GM23248 (cell line): ENCODE measurements around the gene PNLDC1. TPM values are rescaled to one million over a fixed set of nuclear protein-coding genes. Genes with fewer than 3 reads are reported as not detected.

Experiments used
- DNase-seq: peaks from one replicate; pipeline ENCODE4 v3.0.0-alpha.2; 2015
- H2AFZ ChIP-seq: fragments of 200-600 bp; sonication (generic); 2 replicates; pipeline ENCODE4 v1.6.1; 2016; ENCODE audit warnings: antibody characterized with exemption
- H3F3A ChIP-seq: fragments of 200-600 bp; sonication (generic); 2 replicates; pipeline ENCODE4 v1.6.1; 2016; ENCODE audit warnings: mild to moderate bottlenecking, antibody characterized with exemption, mixed run types; ENCODE audit not compliant: insufficient read depth
- H3K27ac ChIP-seq: fragments of 200-600 bp; sonication (generic); 2 replicates; pipeline ENCODE4 v1.5.1; 2016; ENCODE audit warnings: mild to moderate bottlenecking
- H3K27me3 ChIP-seq: fragments of 200-600 bp; sonication (generic); replicated peaks from 2 replicates; pipeline ENCODE4 v1.6.1; 2016; ENCODE audit warnings: mild to moderate bottlenecking; ENCODE audit not compliant: insufficient read depth
- H3K36me3 ChIP-seq: fragments of 200-600 bp; sonication (generic); 2 replicates; pipeline ENCODE4 v1.6.1; 2016; ENCODE audit warnings: low read depth, mild to moderate bottlenecking
- H3K4me1 ChIP-seq: fragments of 200-600 bp; sonication (generic); 2 replicates; pipeline ENCODE4 v1.6.1; 2016; ENCODE audit warnings: mild to moderate bottlenecking; ENCODE audit not compliant: insufficient read depth
- H3K4me2 ChIP-seq: fragments of 200-600 bp; sonication (generic); one replicate; pipeline ENCODE4 v1.6.1; 2016; ENCODE audit warnings: mild to moderate bottlenecking; ENCODE audit not compliant: unreplicated experiment
- H3K4me3 ChIP-seq: fragments of 200-600 bp; sonication (generic); 2 replicates; pipeline ENCODE4 v1.5.1; 2016; ENCODE audit warnings: mild to moderate bottlenecking
- H3K79me2 ChIP-seq: fragments of 200-600 bp; sonication (generic); 2 replicates; pipeline ENCODE4 v1.6.1; 2016; ENCODE audit warnings: mild to moderate bottlenecking; ENCODE audit not compliant: insufficient read depth
- H3K9ac ChIP-seq: fragments of 200-600 bp; sonication (generic); 2 replicates; pipeline ENCODE4 v1.6.1; 2016; ENCODE audit warnings: mild to moderate bottlenecking
- H3K9me2 ChIP-seq: fragments of 200-600 bp; sonication (generic); 2 replicates; pipeline ENCODE4 v1.6.1; 2016; ENCODE audit warnings: mixed run types, mild to moderate bottlenecking, moderate library complexity; ENCODE audit not compliant: insufficient read depth
- H3K9me3 ChIP-seq: fragments of 200-600 bp; sonication (generic); one replicate; pipeline ENCODE4 v1.6.1; 2017; ENCODE audit warnings: low read depth
- H4K20me1 ChIP-seq: fragments of 200-600 bp; sonication (generic); 2 replicates; pipeline ENCODE4 v1.6.0; 2016; ENCODE audit not compliant: insufficient read depth
- EZH2 ChIP-seq: fragments of 200-600 bp; sonication (generic); IDR thresholded peaks from 2 replicates; pipeline ENCODE4 v1.6.1; 2018; ENCODE audit warnings: antibody characterized with exemption, mild to moderate bottlenecking; ENCODE audit not compliant: insufficient read depth, poor library complexity, severe bottlenecking
- EZH2phosphoT487 ChIP-seq: fragments of 200-600 bp; sonication (generic); IDR thresholded peaks from 2 replicates; pipeline ENCODE4 v1.6.1; 2018; ENCODE audit warnings: antibody characterized with exemption, moderate library complexity, mild to moderate bottlenecking, low read depth; ENCODE audit not compliant: insufficient read depth
- WGBS, 2 experiments: methylation state at CpG; one replicate each; pipeline ENCODE4 v1.1.6; 2015 to 2017; ENCODE audit warnings: low lambda C conversion rate in 2 of 2, low coverage in 1 of 2; ENCODE audit errors: missing lambda C conversion rate in 2 of 2; 5-methylcytosine and 5-hydroxymethylcytosine counted together
- in situ Hi-C: fragments of 300-500 bp; cut with MboI; formaldehyde crosslinking; loops from 2 replicates; pipeline ENCODE4 v1.15.0; 2020
- polyA plus RNA-seq: library from polyadenylated mRNA; unstranded; fragments of >200 nt; fragmentation: Nextera tagmentation; extraction: Ambion mirVana; gene quantifications from 2 replicates; pipeline ENCODE4 v1.2.1, GENCODE V29; 2016
- total RNA-seq: library from RNA; depleted of rRNA; stranded (reverse); fragments of >200 nt; shearing (Covaris generic); gene quantifications from 2 replicates; pipeline ENCODE4 v1.2.3, GENCODE V29; 2014

PNLDC1 gene
- total and polyA plus RNA-seq, 2 experiments from 2014 or later, result not detected

DNA sequence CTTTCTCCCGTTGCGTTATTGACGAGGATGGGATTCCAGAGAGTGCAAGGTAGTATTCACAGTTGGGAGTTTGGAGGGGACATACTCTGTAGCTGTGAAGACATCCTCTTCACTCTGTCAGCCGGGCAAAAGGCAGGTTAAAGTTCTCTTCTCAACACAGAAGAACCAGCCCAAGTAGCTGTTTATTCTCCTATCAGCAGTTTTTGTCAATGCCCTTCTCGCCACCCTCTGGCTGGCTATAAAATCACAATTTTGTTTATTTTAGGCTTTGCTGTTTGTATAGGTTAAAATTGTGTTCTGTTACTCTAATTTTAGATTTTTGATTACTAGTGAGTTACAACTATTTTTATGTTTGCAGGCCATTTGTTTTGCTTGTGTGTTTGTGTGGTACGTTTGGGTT is 52.8 kb downstream of the PNLDC1 start:
- Histone ChIP-seq H3K4me3 (no peak overlapping the region), H3K36me3 (no peaks in the 10 kb centered on the region), H3F3A (no peaks in the 10 kb centered on the region), H3K27ac (no peak overlapping the region), H3K9ac (no peak overlapping the region), H4K20me1 (no peaks in the 10 kb centered on the region), H2AFZ (no peak overlapping the region), H3K9me3 (no peaks in the 10 kb centered on the region), H3K4me1 (no peaks in the 10 kb centered on the region), H3K4me2 (no peak overlapping the region), H3K9me2 (no peaks in the 10 kb centered on the region), H3K79me2 (no peaks in the 10 kb centered on the region), H3K27me3 (no peaks in the 10 kb centered on the region)
- 32 to 39% methylated on average over 6 of the region's 6 CpGs for WGBS, 2 experiments
- in situ Hi-C loops, result no loop called here
- DNase-seq, result peak; percentile 43
- TF ChIP-seq EZH2, result no peak
- TF ChIP-seq EZH2phosphoT487, result no peak

DNA sequence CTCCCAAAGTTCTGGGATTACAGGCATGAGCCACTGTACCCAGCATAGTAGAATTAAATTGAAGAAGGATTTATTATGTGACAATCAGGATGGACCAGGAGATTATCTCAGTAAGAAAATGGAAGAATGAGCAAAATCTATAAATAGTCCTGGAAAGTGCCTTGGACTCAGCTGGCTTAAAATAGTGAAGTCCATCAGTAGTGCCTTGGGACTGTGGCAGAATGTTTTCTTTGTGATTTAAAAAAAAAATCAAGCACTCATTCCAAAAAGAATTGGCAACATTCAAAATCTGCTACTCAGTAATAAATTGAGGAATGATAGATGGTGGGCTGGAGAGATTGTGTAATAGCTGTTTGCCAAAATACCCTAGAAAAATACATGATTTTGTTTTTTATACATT is 53.7 kb downstream of the PNLDC1 start:
- no peak overlapping the region for H3K4me2 ChIP-seq
- no peaks in the 10 kb centered on the region for H3F3A ChIP-seq
- in situ Hi-C loops, result no loop called here
- H3K9me2 ChIP-seq, result no peaks in the 10 kb centered on the region
- no peaks in the 10 kb centered on the region for H3K4me1 ChIP-seq
- no peak overlapping the region for H3K27ac ChIP-seq
- H3K9ac ChIP-seq, result no peak overlapping the region
- no peak for TF ChIP-seq EZH2phosphoT487
- no peak for TF ChIP-seq EZH2
- no peaks in the 10 kb centered on the region for H3K36me3 ChIP-seq
- H3K9me3 ChIP-seq, result no peaks in the 10 kb centered on the region
- H3K27me3 ChIP-seq, result no peaks in the 10 kb centered on the region
- no peak overlapping the region for H2AFZ ChIP-seq
- no peak for DNase-seq
- no peaks in the 10 kb centered on the region for H4K20me1 ChIP-seq
- no peaks in the 10 kb centered on the region for H3K79me2 ChIP-seq
- H3K4me3 ChIP-seq, result no peak overlapping the region

DNA sequence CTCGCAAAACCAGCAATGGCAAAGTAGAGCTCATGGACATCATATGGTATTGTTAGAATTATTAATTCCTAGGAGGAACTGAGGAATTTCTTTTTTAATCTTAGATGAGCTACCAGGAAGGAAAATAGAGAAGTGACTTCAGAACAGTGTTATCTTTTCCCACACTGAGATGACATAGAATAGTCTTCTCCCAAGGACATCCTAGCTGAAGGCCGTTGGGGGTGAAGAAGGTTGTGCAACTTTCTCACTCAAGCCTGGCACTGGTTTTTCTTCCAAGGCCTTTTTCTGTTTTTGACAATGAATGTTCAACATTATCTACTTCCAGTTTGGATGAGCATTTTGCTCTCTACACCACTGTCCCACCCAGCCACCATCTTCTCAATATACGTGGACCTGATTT is 54.9 kb downstream of the PNLDC1 start:
- 88 to 89% methylated on average over 3 of the region's 3 CpGs for WGBS, 2 experiments
- no peak overlapping the region for H2AFZ ChIP-seq
- TF ChIP-seq EZH2 (no peak), EZH2phosphoT487 (no peak)
- no peak overlapping the region for H3K4me2 ChIP-seq
- H3K36me3 ChIP-seq, result no peaks in the 10 kb centered on the region
- no peaks in the 10 kb centered on the region for H3K9me3 ChIP-seq
- H3K9me2 ChIP-seq, result no peaks in the 10 kb centered on the region
- no peaks in the 10 kb centered on the region for H3F3A ChIP-seq
- no peaks in the 10 kb centered on the region for H3K79me2 ChIP-seq
- H3K4me1 ChIP-seq, result no peaks in the 10 kb centered on the region
- H3K27ac ChIP-seq, result no peak overlapping the region
- no peak overlapping the region for H3K9ac ChIP-seq
- in situ Hi-C loops, result no loop called here
- H4K20me1 ChIP-seq, result no peaks in the 10 kb centered on the region
- no peak for DNase-seq
- H3K27me3 ChIP-seq, result no peaks in the 10 kb centered on the region
- no peak overlapping the region for H3K4me3 ChIP-seq

DNA sequence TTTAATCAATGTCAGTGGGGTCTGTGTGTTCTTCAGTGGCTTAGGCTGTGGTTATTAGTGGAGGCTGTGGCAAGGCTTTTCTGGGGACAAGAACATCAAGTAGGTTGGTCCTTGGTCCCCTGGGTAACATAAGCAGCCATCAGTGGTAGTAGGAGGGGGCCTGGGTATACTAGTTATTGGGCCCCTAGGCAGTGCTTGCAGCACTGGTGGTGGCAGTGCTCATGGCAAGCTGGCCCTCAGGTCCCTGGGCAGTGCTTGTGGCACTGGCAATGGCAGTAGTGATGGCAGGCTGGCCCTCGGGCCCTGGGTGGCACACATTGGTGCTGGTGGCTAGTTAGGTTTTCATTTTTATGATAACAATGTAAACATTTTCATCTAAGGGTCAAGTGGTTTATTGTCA is 58.2 kb downstream of the PNLDC1 start:
- Histone ChIP-seq H3K9me2 (no peaks in the 10 kb centered on the region), H3K4me3 (no peak overlapping the region), H4K20me1 (no peaks in the 10 kb centered on the region), H3K4me1 (no peaks in the 10 kb centered on the region), H3K9ac (no peak overlapping the region), H2AFZ (no peak overlapping the region), H3K27me3 (no peaks in the 10 kb centered on the region; the same call in 1 of the 2 replicates), H3K4me2 (no peak overlapping the region), H3K79me2 (no peaks in the 10 kb centered on the region), H3F3A (no peaks in the 10 kb centered on the region), H3K9me3 (no peaks in the 10 kb centered on the region), H3K36me3 (no peaks in the 10 kb centered on the region), H3K27ac (no peak overlapping the region)
- in situ Hi-C loops, result no loop called here
- WGBS, 2 experiments, result 42 to 56% methylated on average over 1 of the region's 1 CpG
- no peak for DNase-seq
- TF ChIP-seq EZH2phosphoT487 (no peak), EZH2 (no peak)

DNA sequence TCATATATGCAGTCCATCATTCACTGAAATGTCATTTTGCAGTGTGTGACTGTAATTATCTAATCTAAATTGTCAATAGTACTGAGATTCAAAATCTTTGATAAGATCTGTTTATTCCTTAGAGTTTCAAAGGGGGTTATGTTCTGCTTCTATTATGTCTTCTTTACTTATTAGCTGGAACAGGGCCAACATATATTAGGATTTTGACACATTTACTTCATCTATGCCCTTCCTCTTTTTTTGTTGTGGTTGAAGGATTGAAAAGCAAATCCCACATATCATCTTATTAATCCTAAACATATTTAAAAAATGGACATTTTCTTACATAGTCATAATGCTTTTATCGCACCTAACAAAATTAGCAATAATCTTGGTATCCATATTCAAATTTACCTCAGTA is 60.4 kb downstream of the PNLDC1 start:
- no peak overlapping the region for H3K4me2 ChIP-seq
- no peaks in the 10 kb centered on the region for H3K9me3 ChIP-seq
- no peaks in the 10 kb centered on the region; the same call in 1 of the 2 replicates for H3K27me3 ChIP-seq
- H3K9me2 ChIP-seq, result no peaks in the 10 kb centered on the region
- 100% methylated on average over 1 of the region's 1 CpG for WGBS, 2 experiments
- no peaks in the 10 kb centered on the region for H3K36me3 ChIP-seq
- in situ Hi-C loops, result loop anchor here (10.0 kb wide), 1 partner anchor 594 kb away; no protein-coding TSS in a partner anchor
- H3F3A ChIP-seq, result no peaks in the 10 kb centered on the region
- no peaks in the 10 kb centered on the region for H4K20me1 ChIP-seq
- DNase-seq, result no peak
- H3K9ac ChIP-seq, result no peak overlapping the region
- no peak overlapping the region for H3K4me3 ChIP-seq
- no peak overlapping the region for H2AFZ ChIP-seq
- TF ChIP-seq EZH2 (no peak), EZH2phosphoT487 (no peak)
- H3K4me1 ChIP-seq, result no peaks in the 10 kb centered on the region
- no peak overlapping the region for H3K27ac ChIP-seq
- H3K79me2 ChIP-seq, result no peaks in the 10 kb centered on the region
